GM12874 (cell line): ENCODE data around the gene TLK2.

Experiments used
- CTCF ChIP-seq: IDR thresholded peaks from 2 replicates; pipeline ENCODE4 v1.5.1; 2011; ENCODE audit warnings: low read depth, mild to moderate bottlenecking, control low read depth, low read length, moderate library complexity; ENCODE audit not compliant: insufficient read depth

The TLK2 gene

DNA sequence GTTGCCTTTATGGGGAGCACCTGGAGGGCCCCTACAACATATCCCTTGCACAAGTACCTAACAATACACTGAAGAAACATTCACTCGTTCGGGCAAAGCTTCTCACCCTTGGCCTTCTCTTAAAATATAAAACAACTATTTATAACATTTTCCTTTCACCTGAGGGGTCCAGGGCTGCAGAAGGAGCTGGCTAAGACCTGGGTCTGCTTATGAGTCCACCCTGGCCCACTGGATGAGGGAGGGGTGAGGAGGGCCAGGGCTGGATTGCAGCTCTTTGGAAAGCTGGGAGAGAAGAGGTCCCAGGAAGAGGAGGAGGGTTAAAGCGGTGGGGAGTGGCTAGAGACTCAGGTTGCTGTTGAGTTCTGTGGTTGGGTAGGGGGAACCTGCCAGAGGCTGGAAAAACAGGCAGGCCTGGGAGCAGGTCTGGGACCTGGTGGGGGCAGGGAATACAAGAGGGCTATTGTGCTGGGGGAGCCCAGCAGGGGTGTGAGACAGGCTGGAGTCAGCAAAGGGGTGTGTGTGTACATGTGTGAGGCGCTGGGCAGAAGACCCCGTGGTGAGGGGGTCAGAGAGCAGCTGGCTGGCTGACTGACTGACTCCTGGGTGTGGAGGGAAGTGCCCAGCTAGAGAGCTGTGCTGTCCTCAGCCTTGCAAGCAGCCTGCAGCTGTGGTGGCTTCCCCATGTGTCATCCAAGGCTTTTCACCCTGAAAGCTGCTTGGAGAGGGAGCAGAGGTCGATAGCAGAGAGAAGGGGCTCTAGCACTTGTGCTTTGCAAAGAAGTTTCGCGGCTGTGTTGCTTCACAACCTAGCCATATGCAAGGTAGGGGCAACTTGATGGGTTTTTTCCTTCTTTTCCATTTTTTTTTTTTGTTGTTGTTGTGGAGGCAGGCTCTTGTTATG, 138.6 kb downstream of the TLK2 start:
- TF ChIP-seq CTCF, result no peak

GRCh38 chr17:62617894-62618472, 139.4 kb downstream of the TLK2 start:
- TF ChIP-seq CTCF, result no peak

GRCh38 chr17:62618647-62619416, 140.2 kb downstream of the TLK2 start:
- no peak for TF ChIP-seq CTCF

DNA sequence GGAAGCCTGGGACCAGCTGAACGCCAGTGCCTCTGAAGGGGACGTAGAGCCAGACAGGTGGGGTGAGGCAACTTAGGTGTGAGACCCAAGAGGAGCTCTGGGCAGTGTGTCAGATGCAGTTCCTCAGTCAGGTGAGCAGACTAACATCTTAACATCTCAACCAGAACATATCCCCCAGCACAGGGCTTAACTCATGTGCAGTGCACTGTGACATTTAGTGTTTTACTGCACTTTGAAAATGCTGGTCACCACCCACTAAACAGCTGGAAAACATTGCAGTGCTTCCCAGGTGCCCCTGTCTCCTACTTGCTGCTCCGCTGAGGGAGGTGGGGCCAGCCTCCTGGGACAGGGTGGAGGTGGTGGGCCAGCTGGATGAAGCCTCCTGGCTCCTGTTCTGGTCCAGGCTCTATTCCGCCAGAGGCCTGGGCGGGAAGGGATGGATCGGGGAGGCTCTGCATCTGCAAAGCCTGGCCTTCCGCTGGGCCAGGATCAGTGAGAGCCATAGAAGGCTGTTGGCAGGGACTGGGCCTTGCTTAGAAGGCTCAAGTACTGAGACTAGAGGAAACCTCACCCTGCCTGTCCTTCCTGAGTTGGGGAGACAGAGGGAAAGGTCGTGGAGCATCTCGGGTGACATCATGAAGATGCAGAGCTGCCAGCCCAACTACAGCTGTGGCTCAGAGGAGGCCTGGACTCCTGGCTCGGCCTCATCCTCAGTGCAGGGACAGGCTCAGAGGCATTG, 141.0 kb downstream of the TLK2 start:
- TF ChIP-seq CTCF, result no peak

GRCh38 chr17:62621223-62621622, 142.6 kb downstream of the TLK2 start:
- no peak for TF ChIP-seq CTCF

- TF ChIP-seq CTCF, result no peak
Observed at GRCh38 chr17:62625184-62625869, 146.7 kb downstream of the TLK2 start.

- TF ChIP-seq CTCF, result no peak
Observed at GRCh38 chr17:62625870-62626200, 147.2 kb downstream of the TLK2 start.
